Measurements from ENCODE around the gene COBL. TPM values are rescaled to one million over a fixed set of nuclear protein-coding genes. Genes with fewer than 3 reads are reported as not detected.

COBL gene
- total and polyA plus RNA-seq, 2 experiments from 2014 or later, result not detected

GRCh38 chr7:51160411-51160810 lies 156.2 kb downstream of the COBL start:
- no peak overlapping the region for H2AFZ ChIP-seq
- no peaks in the 10 kb centered on the region for H4K20me1 ChIP-seq (ENCODE audit: insufficient read depth)
- no peaks in the 10 kb centered on the region for H3K79me2 ChIP-seq (ENCODE audit: insufficient read depth)
- DNase-seq, result no peak
- H3K4me2 ChIP-seq (ENCODE audit: unreplicated experiment), result no peak overlapping the region
- H3K9ac ChIP-seq, result no peak overlapping the region
- H3K36me3 ChIP-seq (ENCODE audit: low read depth), result no peaks in the 10 kb centered on the region
- H3K4me3 ChIP-seq, result no peak overlapping the region
- no peaks in the 10 kb centered on the region for H3K4me1 ChIP-seq (ENCODE audit: insufficient read depth)
- H3K27ac ChIP-seq, result no peak overlapping the region
- H3K9me3 ChIP-seq (ENCODE audit: low read depth), result no peaks in the 10 kb centered on the region
- no peaks in the 10 kb centered on the region for H3K9me2 ChIP-seq (ENCODE audit: insufficient read depth)
- TF ChIP-seq EZH2 (IDR thresholded peaks at IDR 0.05; ENCODE audit: insufficient read depth, poor library complexity, severe bottlenecking) (no peak), EZH2phosphoT487 (IDR thresholded peaks at IDR 0.05; ENCODE audit: insufficient read depth, low read depth) (no peak)
- WGBS, 2 experiments (ENCODE audit: low coverage in 1 of 2, low lambda C conversion rate in 2 of 2, missing lambda C conversion rate in 2 of 2), result 71 to 77% methylated on average over 6 of the region's 6 CpGs
- H3F3A ChIP-seq (ENCODE audit: insufficient read depth), result no peaks in the 10 kb centered on the region
- H3K27me3 ChIP-seq (replicated peaks; ENCODE audit: insufficient read depth), result peaks cover 26% of the 10 kb centered on the region
- in situ Hi-C loops (cut with MboI), result loop anchor here (25.0 kb wide), 1 partner anchor 1023 kb away; no protein-coding TSS in a partner anchor

- Histone ChIP-seq H3K9me3 (ENCODE audit: low read depth) (no peaks in the 10 kb centered on the region), H4K20me1 (ENCODE audit: insufficient read depth) (no peaks in the 10 kb centered on the region), H3K79me2 (ENCODE audit: insufficient read depth) (no peaks in the 10 kb centered on the region), H3K4me2 (ENCODE audit: unreplicated experiment) (no peak overlapping the region), H3K27ac (no peak overlapping the region), H2AFZ (no peak overlapping the region), H3K9ac (no peak overlapping the region), H3K4me3 (no peak overlapping the region), H3F3A (ENCODE audit: insufficient read depth) (no peaks in the 10 kb centered on the region), H3K9me2 (ENCODE audit: insufficient read depth) (no peaks in the 10 kb centered on the region), H3K4me1 (ENCODE audit: insufficient read depth) (no peaks in the 10 kb centered on the region), H3K36me3 (ENCODE audit: low read depth) (no peaks in the 10 kb centered on the region), H3K27me3 (replicated peaks; ENCODE audit: insufficient read depth) (peaks cover 34% of the 10 kb centered on the region)
- TF ChIP-seq EZH2phosphoT487 (IDR thresholded peaks at IDR 0.05; ENCODE audit: insufficient read depth, low read depth) (no peak), EZH2 (IDR thresholded peaks at IDR 0.05; ENCODE audit: insufficient read depth, poor library complexity, severe bottlenecking) (no peak)
- in situ Hi-C loops (cut with MboI), result loop anchor here (25.0 kb wide), 1 partner anchor 1022 kb away; no protein-coding TSS in a partner anchor
- DNase-seq, result no peak
- WGBS, 2 experiments (ENCODE audit: low coverage in 1 of 2, low lambda C conversion rate in 2 of 2, missing lambda C conversion rate in 2 of 2), result 48 to 53% methylated on average over 26 to 36 of the region's 36 CpGs
Measured at GRCh38 chr7:51158742-51159445, 157.7 kb downstream of the COBL start.

GRCh38 chr7:51158211-51158610 lies 158.4 kb downstream of the COBL start:
- no peaks in the 10 kb centered on the region for H3K9me2 ChIP-seq (ENCODE audit: insufficient read depth)
- H3K79me2 ChIP-seq (ENCODE audit: insufficient read depth), result no peaks in the 10 kb centered on the region
- H3K9me3 ChIP-seq (ENCODE audit: low read depth), result no peaks in the 10 kb centered on the region
- in situ Hi-C loops (cut with MboI), result loop anchor here (25.0 kb wide), 1 partner anchor 1021 kb away; no protein-coding TSS in a partner anchor
- H2AFZ ChIP-seq, result no peak overlapping the region
- no peaks in the 10 kb centered on the region for H3K36me3 ChIP-seq (ENCODE audit: low read depth)
- H3F3A ChIP-seq (ENCODE audit: insufficient read depth), result no peaks in the 10 kb centered on the region
- no peak overlapping the region for H3K4me2 ChIP-seq (ENCODE audit: unreplicated experiment)
- no peak overlapping the region for H3K4me3 ChIP-seq
- no peak for TF ChIP-seq EZH2 (IDR thresholded peaks at IDR 0.05; ENCODE audit: insufficient read depth, poor library complexity, severe bottlenecking)
- no peak for TF ChIP-seq EZH2phosphoT487 (IDR thresholded peaks at IDR 0.05; ENCODE audit: insufficient read depth, low read depth)
- H4K20me1 ChIP-seq (ENCODE audit: insufficient read depth), result no peaks in the 10 kb centered on the region
- no peak overlapping the region for H3K9ac ChIP-seq
- no peak overlapping the region for H3K27ac ChIP-seq
- H3K4me1 ChIP-seq (ENCODE audit: insufficient read depth), result no peaks in the 10 kb centered on the region
- H3K27me3 ChIP-seq (replicated peaks; ENCODE audit: insufficient read depth), result peaks cover 38% of the 10 kb centered on the region
- DNase-seq, result no peak
- WGBS, 2 experiments (ENCODE audit: low coverage in 1 of 2, low lambda C conversion rate in 2 of 2, missing lambda C conversion rate in 2 of 2), result 18 to 27% methylated on average over 8 of the region's 8 CpGs

GRCh38 chr7:51154201-51154600 lies 162.4 kb downstream of the COBL start:
- in situ Hi-C loops (cut with MboI), result loop anchor here (25.0 kb wide), 1 partner anchor 1017 kb away; no protein-coding TSS in a partner anchor
- no peak overlapping the region for H2AFZ ChIP-seq
- 54 to 61% methylated on average over 4 of the region's 4 CpGs for WGBS, 2 experiments (ENCODE audit: low coverage in 1 of 2, low lambda C conversion rate in 2 of 2, missing lambda C conversion rate in 2 of 2)

More at GRCh38 chr7:51154201-51154600, 162.4 kb downstream of the COBL start:
- H4K20me1 ChIP-seq (ENCODE audit: insufficient read depth), result no peaks in the 10 kb centered on the region
- H3K27ac ChIP-seq, result no peak overlapping the region
- H3K4me2 ChIP-seq (ENCODE audit: unreplicated experiment), result no peak overlapping the region
- H3K36me3 ChIP-seq (ENCODE audit: low read depth), result no peaks in the 10 kb centered on the region
- H3K4me3 ChIP-seq, result no peak overlapping the region
- no peaks in the 10 kb centered on the region for H3K9me3 ChIP-seq (ENCODE audit: low read depth)
- no peak for DNase-seq
- TF ChIP-seq EZH2 (IDR thresholded peaks at IDR 0.05; ENCODE audit: insufficient read depth, poor library complexity, severe bottlenecking) (no peak), EZH2phosphoT487 (IDR thresholded peaks at IDR 0.05; ENCODE audit: insufficient read depth, low read depth) (no peak)
- H3K4me1 ChIP-seq (ENCODE audit: insufficient read depth), result no peaks in the 10 kb centered on the region
- peaks cover 33% of the 10 kb centered on the region for H3K27me3 ChIP-seq (replicated peaks; ENCODE audit: insufficient read depth)
- no peak overlapping the region for H3K9ac ChIP-seq
- no peaks in the 10 kb centered on the region for H3F3A ChIP-seq (ENCODE audit: insufficient read depth)
- H3K9me2 ChIP-seq (ENCODE audit: insufficient read depth), result no peaks in the 10 kb centered on the region
- H3K79me2 ChIP-seq (ENCODE audit: insufficient read depth), result no peaks in the 10 kb centered on the region

Measured in GM23248 (cell line).